Muscle layer of duodenum (tissue), 2 donors: ENCODE data around the gene POLR2J3.
"Not testable (repeated sequence)": the region's sequence is repeated elsewhere in the genome, so short reads cannot be mapped to it uniquely, and the experiment has no call there.

Experiments
- H3K27ac ChIP-seq: one replicate; pipeline ENCODE4 v1.7.0; 2013; ENCODE audit warnings: mild to moderate bottlenecking, low read length
- H3K27me3 ChIP-seq: one replicate; pipeline ENCODE4 v1.7.0; 2013; ENCODE audit warnings: low read depth, mild to moderate bottlenecking, control low read depth, low read length
- H3K36me3 ChIP-seq, 2 donors: one replicate each; pipeline ENCODE4 v1.7.0; 2013; ENCODE audit warnings: low read length in 2 of 2, control low read depth in 1 of 2, mild to moderate bottlenecking in 1 of 2; ENCODE audit not compliant: insufficient read depth in 2 of 2, control insufficient read depth in 1 of 2
- H3K4me1 ChIP-seq, 2 donors: one replicate each; pipeline ENCODE4 v1.7.0; 2013; ENCODE audit warnings: low read length in 2 of 2, mild to moderate bottlenecking in 2 of 2, control low read depth in 1 of 2, moderate library complexity in 1 of 2; ENCODE audit not compliant: insufficient read depth in 2 of 2, control insufficient read depth in 1 of 2
- H3K4me3 ChIP-seq, 2 donors: one replicate each; pipeline ENCODE4 v1.7.0; 2013; ENCODE audit warnings: low read length in 2 of 2, low read depth in 1 of 2, mild to moderate bottlenecking in 1 of 2
- H3K9me3 ChIP-seq, 2 donors: one replicate each; pipeline ENCODE4 v1.7.0; 2013; ENCODE audit warnings: low read length in 2 of 2, control low read depth in 1 of 2, mild to moderate bottlenecking in 1 of 2; ENCODE audit not compliant: control insufficient read depth in 1 of 2
- donor health status: healthy.

Gene POLR2J3

DNA sequence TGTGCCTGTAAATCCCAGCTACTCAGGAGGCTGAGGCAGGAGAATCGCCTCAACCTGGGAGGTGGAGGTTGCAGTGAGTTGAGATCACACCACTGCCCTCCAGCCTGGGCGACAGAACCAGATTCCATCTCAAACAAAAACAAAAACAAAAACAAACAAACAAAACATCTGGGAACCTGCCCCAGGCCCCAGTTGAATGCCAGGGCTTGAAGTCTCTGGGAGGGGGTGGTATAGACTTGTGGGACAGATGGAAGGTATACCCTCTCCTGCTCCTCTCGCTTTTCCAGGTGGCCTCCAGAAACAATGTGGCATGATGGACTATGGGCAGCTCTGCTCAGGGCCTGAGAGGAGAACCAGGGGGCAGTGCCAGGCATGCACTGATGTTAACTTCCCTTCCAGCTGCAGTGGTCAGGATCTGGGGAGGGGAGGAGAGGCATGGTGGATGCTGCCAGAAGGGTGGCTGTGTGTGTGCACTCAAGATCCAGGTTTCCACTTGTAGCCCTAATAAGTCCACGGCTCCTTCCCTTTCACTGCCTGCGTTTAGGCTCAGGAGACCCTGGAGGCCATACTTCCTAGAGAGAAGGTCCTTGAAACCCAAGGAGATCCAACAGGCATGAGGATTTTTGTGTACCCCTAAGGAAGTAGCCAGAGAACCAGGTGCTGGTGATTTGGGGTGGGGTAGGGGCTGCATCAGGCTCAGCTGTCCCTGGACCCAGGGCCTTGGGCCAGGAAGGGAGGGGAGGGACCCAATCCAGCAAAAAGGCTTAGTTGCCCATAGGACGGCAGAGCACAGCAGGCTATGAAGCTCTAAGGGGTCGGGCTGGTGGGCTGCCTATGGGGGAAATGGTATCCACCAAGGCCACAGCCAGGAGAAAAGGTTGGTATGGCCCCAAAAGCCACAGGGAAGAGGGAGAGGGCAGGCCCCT is 5.2 kb upstream of the POLR2J3 start:
- H3K9me3 ChIP-seq, H3K4me3 ChIP-seq, H3K4me1 ChIP-seq, H3K27me3 ChIP-seq, H3K36me3 ChIP-seq, H3K27ac ChIP-seq: not testable (repeated sequence)

DNA sequence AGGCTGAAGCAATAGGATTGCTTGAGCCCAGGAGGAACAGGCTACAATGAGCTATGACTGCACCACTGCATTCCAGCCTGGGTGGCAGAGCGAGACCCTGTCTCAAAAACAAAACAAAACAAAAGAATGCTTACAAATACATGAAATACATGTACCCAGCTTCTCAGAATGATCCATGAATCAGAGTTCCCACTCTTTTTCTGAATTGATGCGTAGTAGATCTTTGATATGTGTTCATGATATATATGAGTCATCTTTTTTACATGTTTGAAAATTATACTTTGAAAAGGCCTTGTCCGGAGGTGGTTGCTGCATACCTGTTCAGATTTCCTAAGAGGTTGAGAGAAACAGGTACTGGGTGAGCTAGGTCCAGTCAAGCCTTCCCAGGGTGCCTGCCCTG is 4.0 kb upstream of the POLR2J3 start:
- H3K36me3 ChIP-seq, H3K4me1 ChIP-seq, H3K27me3 ChIP-seq, H3K27ac ChIP-seq, H3K9me3 ChIP-seq, H3K4me3 ChIP-seq: not testable (repeated sequence)

GRCh38 chr7:102574607-102575006 is 2.2 kb upstream of the POLR2J3 start:
- not testable (repeated sequence) for H3K27ac ChIP-seq, H3K4me3 ChIP-seq, H3K9me3 ChIP-seq, H3K36me3 ChIP-seq, H3K4me1 ChIP-seq, H3K27me3 ChIP-seq

GRCh38 chr7:102568620-102569019 is 3.8 kb downstream of the POLR2J3 start:
- H3K9me3 ChIP-seq, H3K27me3 ChIP-seq, H3K4me1 ChIP-seq, H3K27ac ChIP-seq, H3K36me3 ChIP-seq, H3K4me3 ChIP-seq: not testable (repeated sequence)

DNA sequence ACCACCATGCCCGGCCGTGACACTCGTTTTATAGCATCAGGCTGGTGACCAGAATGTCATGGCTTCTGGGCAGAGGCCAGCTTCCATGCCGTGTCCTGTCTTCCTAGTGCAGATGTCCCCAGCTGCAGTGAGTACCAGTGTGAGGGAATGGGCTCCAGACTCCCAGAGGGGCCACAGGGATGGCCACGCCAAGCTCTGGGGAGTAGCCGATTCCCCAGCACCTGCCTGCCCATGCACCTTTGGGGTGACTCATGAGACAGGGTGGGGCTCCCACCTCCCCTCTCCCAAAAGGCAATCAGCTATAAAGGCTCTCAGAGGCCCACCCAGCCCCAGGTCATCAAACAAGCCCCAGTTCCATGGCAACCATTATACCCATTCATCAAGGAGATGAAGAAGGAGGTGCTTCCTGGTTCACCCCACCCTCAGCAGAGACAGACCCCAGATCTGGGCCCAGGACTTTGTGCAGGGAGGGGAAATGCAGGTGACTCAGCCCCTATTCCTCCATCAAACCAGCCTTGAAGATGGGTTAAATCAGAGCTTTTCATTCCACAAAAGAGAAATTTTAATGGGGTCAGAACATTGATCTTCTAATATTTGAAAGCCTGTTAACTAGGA is 21.5 kb downstream of the POLR2J3 start, which contains the start of gene SPDYE2:
Gene SPDYE2, plus strand, starts transcription at position 419 of the 615 bp plus-strand sequence. CDS start 2,030 bp downstream, outside the sequence.
- not testable (repeated sequence) for H3K27me3 ChIP-seq, H3K27ac ChIP-seq, H3K9me3 ChIP-seq, H3K36me3 ChIP-seq, H3K4me3 ChIP-seq, H3K4me1 ChIP-seq

DNA sequence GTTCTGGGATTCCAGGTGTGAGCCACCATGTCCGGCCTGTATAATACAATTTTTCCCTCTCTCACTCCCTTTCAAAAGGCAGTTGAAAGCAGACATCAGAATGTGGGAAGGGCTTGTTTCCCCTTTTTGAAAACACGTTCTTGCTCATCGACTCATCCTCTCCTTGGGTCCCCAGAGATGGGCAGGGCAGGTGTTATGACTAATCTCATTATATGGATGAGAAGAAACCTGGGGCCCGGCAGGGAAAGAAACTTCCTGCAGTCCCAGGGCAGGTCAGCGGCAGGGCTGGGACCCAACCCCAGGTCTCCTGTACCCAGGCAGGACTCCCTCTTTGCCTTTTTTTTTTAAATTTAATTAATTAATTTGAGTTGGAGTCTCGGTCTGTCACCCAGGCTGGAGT is 26.0 kb downstream of the POLR2J3 start:
- not testable (repeated sequence) for H3K27ac ChIP-seq, H3K4me1 ChIP-seq, H3K9me3 ChIP-seq, H3K27me3 ChIP-seq, H3K36me3 ChIP-seq, H3K4me3 ChIP-seq

DNA sequence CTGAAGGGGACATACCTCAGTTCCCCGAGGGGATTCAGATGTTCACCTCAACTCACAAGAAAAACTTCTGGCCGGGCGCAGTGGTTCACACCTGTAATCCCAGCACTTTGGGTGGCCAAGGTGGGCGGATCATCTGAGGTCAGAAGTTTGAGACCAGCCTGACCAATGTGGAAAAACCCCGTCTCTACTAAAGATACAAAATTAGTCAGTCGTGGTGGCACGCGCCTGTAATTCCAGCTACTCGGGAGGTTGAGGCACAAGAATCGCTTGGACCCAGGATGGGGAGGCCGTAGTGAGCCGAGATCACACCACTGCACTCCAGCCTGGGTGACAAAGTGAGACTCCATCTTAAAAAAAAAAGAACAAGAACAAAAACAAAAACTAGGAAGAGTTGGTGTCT is 27.1 kb downstream of the POLR2J3 start:
- not testable (repeated sequence) for H3K9me3 ChIP-seq, H3K36me3 ChIP-seq, H3K4me3 ChIP-seq, H3K4me1 ChIP-seq, H3K27ac ChIP-seq, H3K27me3 ChIP-seq

GRCh38 chr7:102544372-102544771 is 28.0 kb downstream of the POLR2J3 start:
- H3K27me3 ChIP-seq, H3K4me1 ChIP-seq, H3K27ac ChIP-seq, H3K4me3 ChIP-seq, H3K9me3 ChIP-seq, H3K36me3 ChIP-seq: not testable (repeated sequence)

DNA sequence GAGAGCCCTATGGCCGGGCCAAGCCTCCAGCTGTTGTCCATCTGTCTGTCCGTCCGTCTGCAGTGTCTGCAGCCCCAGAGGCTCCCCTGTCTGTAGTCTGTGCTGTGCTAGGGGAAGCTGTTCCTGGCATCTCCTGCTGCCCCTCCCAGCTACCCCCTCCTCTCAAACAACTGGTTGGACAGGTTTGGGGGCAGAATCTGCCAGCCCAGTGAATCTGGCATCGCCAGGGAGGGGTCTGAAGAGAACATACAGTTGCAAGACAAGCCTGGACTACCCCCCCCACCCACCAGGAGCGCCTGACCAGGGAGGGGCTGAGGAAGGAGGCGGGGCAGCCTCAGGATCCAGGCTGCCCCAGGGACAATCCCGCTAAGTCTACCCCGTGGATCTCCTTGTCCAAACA is 28.8 kb downstream of the POLR2J3 start, which contains the start of gene UPK3BL2:
Gene UPK3BL2, minus strand, starts transcription at position 101 of the 400 bp plus-strand sequence. Its CDS starts 60 bp downstream, at position 41.
- H3K9me3 ChIP-seq, H3K36me3 ChIP-seq, H3K4me1 ChIP-seq, H3K4me3 ChIP-seq, H3K27ac ChIP-seq, H3K27me3 ChIP-seq: not testable (repeated sequence)

GRCh38 chr7:102542771-102543170 is 29.6 kb downstream of the POLR2J3 start:
- H3K36me3 ChIP-seq, H3K9me3 ChIP-seq, H3K4me1 ChIP-seq, H3K4me3 ChIP-seq, H3K27ac ChIP-seq, H3K27me3 ChIP-seq: not testable (repeated sequence)

DNA sequence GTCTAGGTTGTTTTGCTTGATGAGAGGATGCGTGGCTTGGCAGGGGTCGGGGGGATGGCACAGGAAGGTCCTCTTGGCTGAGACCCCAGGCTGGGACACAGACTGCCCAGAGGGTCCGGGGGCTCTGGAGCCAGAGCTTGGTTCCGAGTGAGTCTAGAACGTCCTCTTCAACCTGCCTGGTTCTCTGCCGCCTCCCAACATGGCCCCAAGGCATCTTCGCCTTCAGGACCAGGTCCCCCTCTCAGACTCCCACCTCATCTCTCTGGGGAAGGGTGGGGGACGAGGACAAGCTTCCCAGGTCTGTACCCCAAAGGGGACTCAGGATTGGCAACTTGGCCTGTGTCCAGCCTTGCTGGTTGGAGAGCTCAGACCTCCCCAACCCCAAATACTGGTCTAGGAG is 30.3 kb downstream of the POLR2J3 start:
- H3K9me3 ChIP-seq, H3K36me3 ChIP-seq, H3K4me1 ChIP-seq, H3K4me3 ChIP-seq, H3K27ac ChIP-seq, H3K27me3 ChIP-seq: not testable (repeated sequence)

DNA sequence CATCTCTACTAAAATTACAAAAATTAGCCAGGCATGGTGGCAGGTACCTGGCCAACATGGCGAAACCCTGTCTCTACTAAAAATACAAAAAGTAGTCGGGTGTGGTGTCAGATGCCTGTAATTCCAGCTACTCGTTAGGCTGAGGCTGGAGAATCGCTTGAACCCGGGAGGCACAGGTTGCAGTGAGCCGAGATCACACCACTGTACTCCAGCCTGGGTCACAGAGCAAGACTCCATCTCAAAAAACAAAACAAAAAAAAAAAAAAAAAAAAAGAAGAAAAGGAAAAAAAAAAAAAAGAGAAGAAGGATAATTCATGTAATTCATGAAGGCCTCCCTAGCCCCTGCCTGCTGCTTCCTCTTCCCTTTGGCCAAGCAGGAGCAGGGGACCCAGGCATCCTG is 31.8 kb downstream of the POLR2J3 start:
- not testable (repeated sequence) for H3K4me1 ChIP-seq, H3K36me3 ChIP-seq, H3K27me3 ChIP-seq, H3K4me3 ChIP-seq, H3K27ac ChIP-seq, H3K9me3 ChIP-seq
